ENCODE data around the gene ADARB1. TPM values are rescaled to one million over a fixed set of nuclear protein-coding genes. Genes with fewer than 3 reads are reported as not detected.

Gene ADARB1
- total and polyA plus RNA-seq, 2 of the 8 experiments (the other 6 are each of a cell fraction or from before 2014, with no cell fraction given): 4.7 to 14.9 TPM

DNA sequence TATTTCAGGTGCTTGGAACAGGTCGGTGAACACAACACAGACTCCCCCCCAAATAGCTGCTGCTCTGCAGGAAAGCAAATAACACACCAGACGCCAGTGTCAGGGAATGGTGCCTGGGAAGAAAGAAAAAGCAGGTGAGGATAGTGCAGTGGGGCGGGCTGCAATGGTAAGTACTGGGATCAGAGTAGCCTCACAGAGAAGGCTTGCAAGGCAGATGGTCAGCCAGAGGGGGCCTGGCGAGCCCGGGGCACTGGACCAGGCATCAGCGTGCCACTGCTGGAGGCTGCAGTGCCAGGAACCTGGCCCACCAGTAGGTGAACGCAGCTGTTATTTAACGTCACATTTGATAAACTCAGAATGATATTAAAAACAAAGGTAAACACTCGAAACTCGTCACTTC, 153.4 kb downstream of the ADARB1 start (continued):
- TF ChIP-seq KDM4A (IDR thresholded peaks at IDR 0.05; ENCODE audit: low read depth, low read length, severe bottlenecking): no peak
- no peak for TF ChIP-seq HDAC6 (IDR thresholded peaks at IDR 0.05; ENCODE audit: low read depth, low read length)
- no peak for TF ChIP-seq SP4 (IDR thresholded peaks at IDR 0.05; ENCODE audit: low read length)
- TF ChIP-seq RBBP5 (IDR thresholded peaks at IDR 0.05; ENCODE audit: borderline replicate concordance, low read depth, low read length): no peak

Data from H1 (cell line).